ENCODE results near the gene SHLD2.
"Not testable (repeated sequence)": the region's sequence is repeated elsewhere in the genome, so short reads cannot be mapped to it uniquely, and the experiment has no call there.

Gene SHLD2

GRCh38 chr10:87072449-87072848, 22.6 kb upstream of the SHLD2 start:
- Histone ChIP-seq H3K79me2 (ENCODE audit: insufficient read depth, low read length) (peaks cover 1% of the 10 kb centered on the region; the same call in 1 of the 2 replicates), H3K9me3 (ENCODE audit: insufficient read depth, low read depth, low read length) (no peaks in the 10 kb centered on the region), H3K36me3 (ENCODE audit: insufficient read depth, low read length) (peaks cover 68% of the 10 kb centered on the region; the same call in 1 of the 2 replicates), H3K4me3 (ENCODE audit: low read length, poor library complexity, severe bottlenecking) (no peak overlapping the region), H4K20me1 (ENCODE audit: insufficient read depth, low read length, poor library complexity, severe bottlenecking) (no peaks in the 10 kb centered on the region), H3F3A (ENCODE audit: low read depth) (no peaks in the 10 kb centered on the region), H3K9me2 (replicated peaks; ENCODE audit: low read depth, low read length) (no peaks in the 10 kb centered on the region), H3K4me2 (ENCODE audit: low read depth, low read length, poor library complexity, severe bottlenecking) (no peak overlapping the region), H3K27me3 (ENCODE audit: insufficient read depth, low read length, poor library complexity, severe bottlenecking) (no peaks in the 10 kb centered on the region), H3K9ac (ENCODE audit: low read depth, low read length, poor library complexity, severe bottlenecking) (no peak overlapping the region), H3K4me1 (ENCODE audit: insufficient read depth, low read length, poor library complexity, severe bottlenecking) (no peaks in the 10 kb centered on the region), H2AFZ (ENCODE audit: low read length) (no peak overlapping the region)
- TF ChIP-seq EZH2phosphoT487 (IDR thresholded peaks at IDR 0.05; ENCODE audit: borderline replicate concordance) (no peak), CTCF (conservative IDR thresholded peaks at IDR 0.05; ENCODE audit: low read length) (no peak)

GRCh38 chr10:87076421-87076820, 18.6 kb upstream of the SHLD2 start:
- H3K9ac ChIP-seq (ENCODE audit: low read depth, low read length, poor library complexity, severe bottlenecking); H3F3A ChIP-seq (ENCODE audit: low read depth); H2AFZ ChIP-seq (ENCODE audit: low read length); H3K9me3 ChIP-seq (ENCODE audit: insufficient read depth, low read depth, low read length); H4K20me1 ChIP-seq (ENCODE audit: insufficient read depth, low read length, poor library complexity, severe bottlenecking); H3K4me2 ChIP-seq (ENCODE audit: low read depth, low read length, poor library complexity, severe bottlenecking); H3K4me1 ChIP-seq (ENCODE audit: insufficient read depth, low read length, poor library complexity, severe bottlenecking); H3K9me2 ChIP-seq (replicated peaks; ENCODE audit: low read depth, low read length); H3K4me3 ChIP-seq (ENCODE audit: low read length, poor library complexity, severe bottlenecking); H3K27me3 ChIP-seq (ENCODE audit: insufficient read depth, low read length, poor library complexity, severe bottlenecking): not testable (repeated sequence)
- peaks cover 19% of the 10 kb centered on the region; the same call in 1 of the 2 replicates for H3K79me2 ChIP-seq (ENCODE audit: insufficient read depth, low read length)
- H3K36me3 ChIP-seq (ENCODE audit: insufficient read depth, low read length) = peaks cover 42% of the 10 kb centered on the region; the same call in 1 of the 2 replicates

- TF ChIP-seq CTCF (conservative IDR thresholded peaks at IDR 0.05; ENCODE audit: low read length) (no peak), EZH2phosphoT487 (IDR thresholded peaks at IDR 0.05; ENCODE audit: borderline replicate concordance) (no peak)
- no peak overlapping the region for H3K9ac ChIP-seq (ENCODE audit: low read depth, low read length, poor library complexity, severe bottlenecking)
- no peaks in the 10 kb centered on the region for H3K9me3 ChIP-seq (ENCODE audit: insufficient read depth, low read depth, low read length)
- no peak overlapping the region for H3K4me3 ChIP-seq (ENCODE audit: low read length, poor library complexity, severe bottlenecking)
- peaks cover 37% of the 10 kb centered on the region; the same call in 1 of the 2 replicates for H3K79me2 ChIP-seq (ENCODE audit: insufficient read depth, low read length)
- H3K36me3 ChIP-seq (ENCODE audit: insufficient read depth, low read length) = peaks cover 16% of the 10 kb centered on the region; the same call in 1 of the 2 replicates
- no peak overlapping the region for H2AFZ ChIP-seq (ENCODE audit: low read length)
- no peaks in the 10 kb centered on the region for H3K27me3 ChIP-seq (ENCODE audit: insufficient read depth, low read length, poor library complexity, severe bottlenecking)
- no peaks in the 10 kb centered on the region for H3K9me2 ChIP-seq (replicated peaks; ENCODE audit: low read depth, low read length)
- no peak overlapping the region for H3K4me2 ChIP-seq (ENCODE audit: low read depth, low read length, poor library complexity, severe bottlenecking)
- no peaks in the 10 kb centered on the region for H3F3A ChIP-seq (ENCODE audit: low read depth)
- peaks cover 15% of the 10 kb centered on the region for H4K20me1 ChIP-seq (ENCODE audit: insufficient read depth, low read length, poor library complexity, severe bottlenecking)
- peaks cover 2% of the 10 kb centered on the region for H3K4me1 ChIP-seq (ENCODE audit: insufficient read depth, low read length, poor library complexity, severe bottlenecking)
Observed at GRCh38 chr10:87079106-87079836, 15.7 kb upstream of the SHLD2 start.

- H3K4me1 ChIP-seq (ENCODE audit: insufficient read depth, low read length, poor library complexity, severe bottlenecking); H3K36me3 ChIP-seq (ENCODE audit: insufficient read depth, low read length); H3K27me3 ChIP-seq (ENCODE audit: insufficient read depth, low read length, poor library complexity, severe bottlenecking); H2AFZ ChIP-seq (ENCODE audit: low read length); H3K4me3 ChIP-seq (ENCODE audit: low read length, poor library complexity, severe bottlenecking); H3F3A ChIP-seq (ENCODE audit: low read depth); H3K9me2 ChIP-seq (replicated peaks; ENCODE audit: low read depth, low read length); H3K9me3 ChIP-seq (ENCODE audit: insufficient read depth, low read depth, low read length); H3K9ac ChIP-seq (ENCODE audit: low read depth, low read length, poor library complexity, severe bottlenecking); H3K4me2 ChIP-seq (ENCODE audit: low read depth, low read length, poor library complexity, severe bottlenecking): not testable (repeated sequence)
- peaks cover 45% of the 10 kb centered on the region; the same call in 1 of the 2 replicates for H3K79me2 ChIP-seq (ENCODE audit: insufficient read depth, low read length)
- peaks cover 25% of the 10 kb centered on the region for H4K20me1 ChIP-seq (ENCODE audit: insufficient read depth, low read length, poor library complexity, severe bottlenecking)
Observed at GRCh38 chr10:87080621-87081020, 14.4 kb upstream of the SHLD2 start.

- not testable (repeated sequence) for H3K4me3 ChIP-seq (ENCODE audit: low read length, poor library complexity, severe bottlenecking); H2AFZ ChIP-seq (ENCODE audit: low read length); H3K4me1 ChIP-seq (ENCODE audit: insufficient read depth, low read length, poor library complexity, severe bottlenecking); H3K9me2 ChIP-seq (replicated peaks; ENCODE audit: low read depth, low read length); H3K27me3 ChIP-seq (ENCODE audit: insufficient read depth, low read length, poor library complexity, severe bottlenecking); H3K36me3 ChIP-seq (ENCODE audit: insufficient read depth, low read length); H3F3A ChIP-seq (ENCODE audit: low read depth); H3K4me2 ChIP-seq (ENCODE audit: low read depth, low read length, poor library complexity, severe bottlenecking); H3K9me3 ChIP-seq (ENCODE audit: insufficient read depth, low read depth, low read length); H3K9ac ChIP-seq (ENCODE audit: low read depth, low read length, poor library complexity, severe bottlenecking)
- Histone ChIP-seq H4K20me1 (ENCODE audit: insufficient read depth, low read length, poor library complexity, severe bottlenecking) (peaks cover 27% of the 10 kb centered on the region), H3K79me2 (ENCODE audit: insufficient read depth, low read length) (peaks cover 53% of the 10 kb centered on the region; the same call in 1 of the 2 replicates)
Observed at GRCh38 chr10:87081574-87081973, 13.4 kb upstream of the SHLD2 start.

GRCh38 chr10:87082219-87082618, 12.8 kb upstream of the SHLD2 start:
- not testable (repeated sequence) for H3K36me3 ChIP-seq (ENCODE audit: insufficient read depth, low read length); H3K9ac ChIP-seq (ENCODE audit: low read depth, low read length, poor library complexity, severe bottlenecking); H2AFZ ChIP-seq (ENCODE audit: low read length); H3K27me3 ChIP-seq (ENCODE audit: insufficient read depth, low read length, poor library complexity, severe bottlenecking); H3K9me3 ChIP-seq (ENCODE audit: insufficient read depth, low read depth, low read length); H3K4me2 ChIP-seq (ENCODE audit: low read depth, low read length, poor library complexity, severe bottlenecking); H3K4me3 ChIP-seq (ENCODE audit: low read length, poor library complexity, severe bottlenecking); H3F3A ChIP-seq (ENCODE audit: low read depth); H3K9me2 ChIP-seq (replicated peaks; ENCODE audit: low read depth, low read length)
- H3K4me1 ChIP-seq (ENCODE audit: insufficient read depth, low read length, poor library complexity, severe bottlenecking) = peaks cover 11% of the 10 kb centered on the region
- peaks cover 27% of the 10 kb centered on the region for H4K20me1 ChIP-seq (ENCODE audit: insufficient read depth, low read length, poor library complexity, severe bottlenecking)
- H3K79me2 ChIP-seq (ENCODE audit: insufficient read depth, low read length) = peaks cover 59% of the 10 kb centered on the region
